ENCODE data around the gene ARFGEF3. TPM values are rescaled to one million over a fixed set of nuclear protein-coding genes. Genes with fewer than 3 reads are reported as not detected.

ARFGEF3 gene
- total RNA-seq, 3 donors from 2014 or later (not counting 1 experiment from before 2014, with no cell fraction given): 0.05 to 0.09 TPM; not detected in 1

- ATAC-seq: no peak
- no peak overlapping the region for H3K4me3 ChIP-seq (ENCODE audit: low read length)
Observed at GRCh38 chr6:138328210-138328609, 166.5 kb downstream of the ARFGEF3 start.

DNA sequence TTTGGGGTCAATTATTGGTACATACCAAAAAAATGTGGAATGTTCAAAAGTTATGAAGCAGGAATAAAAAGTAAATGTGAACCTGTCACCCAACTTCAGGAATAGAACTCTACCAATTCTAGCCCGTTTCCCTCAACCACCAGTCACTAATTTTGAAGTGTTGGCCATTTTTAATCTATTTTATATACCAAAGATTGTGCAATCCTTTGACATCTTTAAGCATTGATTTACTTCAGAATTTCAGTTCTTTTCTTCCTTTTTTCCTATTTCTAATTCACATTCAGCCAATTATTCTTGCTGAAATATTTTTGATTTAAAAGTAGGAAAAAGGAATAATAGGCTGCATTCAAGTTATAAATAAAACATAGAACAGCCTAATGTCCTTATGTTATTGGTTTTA lies 169.0 kb downstream of the ARFGEF3 start:
- H3K27ac ChIP-seq (ENCODE audit: low read length): no peak overlapping the region
- Mint-ChIP-seq H3K36me3 (no peaks in the 10 kb centered on the region), H3K4me1 (no peaks in the 10 kb centered on the region), H3K27me3 (ENCODE audit: low read depth in 2 of 2) (peaks cover 0 to 6% of the 10 kb centered on the region in 2 donors), H3K9me3 (no peaks in the 10 kb centered on the region), H3K27ac (no peak overlapping the region), H3K4me3 (no peak overlapping the region)
- TF ChIP-seq, protein P1, sequence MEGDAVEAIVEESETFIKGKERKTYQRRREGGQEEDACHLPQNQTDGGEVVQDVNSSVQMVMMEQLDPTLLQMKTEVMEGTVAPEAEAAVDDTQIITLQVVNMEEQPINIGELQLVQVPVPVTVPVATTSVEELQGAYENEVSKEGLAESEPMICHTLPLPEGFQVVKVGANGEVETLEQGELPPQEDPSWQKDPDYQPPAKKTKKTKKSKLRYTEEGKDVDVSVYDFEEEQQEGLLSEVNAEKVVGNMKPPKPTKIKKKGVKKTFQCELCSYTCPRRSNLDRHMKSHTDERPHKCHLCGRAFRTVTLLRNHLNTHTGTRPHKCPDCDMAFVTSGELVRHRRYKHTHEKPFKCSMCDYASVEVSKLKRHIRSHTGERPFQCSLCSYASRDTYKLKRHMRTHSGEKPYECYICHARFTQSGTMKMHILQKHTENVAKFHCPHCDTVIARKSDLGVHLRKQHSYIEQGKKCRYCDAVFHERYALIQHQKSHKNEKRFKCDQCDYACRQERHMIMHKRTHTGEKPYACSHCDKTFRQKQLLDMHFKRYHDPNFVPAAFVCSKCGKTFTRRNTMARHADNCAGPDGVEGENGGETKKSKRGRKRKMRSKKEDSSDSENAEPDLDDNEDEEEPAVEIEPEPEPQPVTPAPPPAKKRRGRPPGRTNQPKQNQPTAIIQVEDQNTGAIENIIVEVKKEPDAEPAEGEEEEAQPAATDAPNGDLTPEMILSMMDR (IDR thresholded peaks at IDR 0.05): no peak
- DNase-seq (no peak), ATAC-seq (no peak)
- H3K27me3 ChIP-seq (ENCODE audit: control insufficient read depth, insufficient read depth, low read length): no peaks in the 10 kb centered on the region
- H3K36me3 ChIP-seq (ENCODE audit: control insufficient read depth, insufficient read depth, low read length): no peaks in the 10 kb centered on the region
- intact Hi-C loops (cut with micrococcal nuclease): no loop called here
- no peaks in the 10 kb centered on the region for H3K4me1 ChIP-seq (ENCODE audit: control insufficient read depth, insufficient read depth, low read length)
- H3K9me3 ChIP-seq (ENCODE audit: control insufficient read depth, insufficient read depth, low read length): no peaks in the 10 kb centered on the region
- 90% methylated on average over 1 of the region's 1 CpG for WGBS (ENCODE audit: insufficient coverage)
- no peak overlapping the region for H3K4me3 ChIP-seq (ENCODE audit: low read length)

More at GRCh38 chr6:138328210-138328609, 166.5 kb downstream of the ARFGEF3 start:
- Histone ChIP-seq H3K36me3 (ENCODE audit: control insufficient read depth, insufficient read depth, low read length) (no peaks in the 10 kb centered on the region), H3K9me3 (ENCODE audit: control insufficient read depth, insufficient read depth, low read length) (no peaks in the 10 kb centered on the region), H3K4me1 (ENCODE audit: control insufficient read depth, insufficient read depth, low read length) (no peaks in the 10 kb centered on the region), H3K27me3 (ENCODE audit: control insufficient read depth, insufficient read depth, low read length) (no peaks in the 10 kb centered on the region), H3K27ac (ENCODE audit: low read length) (no peak overlapping the region)
- no peak overlapping the region for H3K27ac Mint-ChIP-seq
- H3K4me3 Mint-ChIP-seq: no peak overlapping the region
- H3K27me3 Mint-ChIP-seq (ENCODE audit: low read depth in 2 of 2): peaks cover 0 to 6% of the 10 kb centered on the region in 2 donors
- H3K36me3 Mint-ChIP-seq: no peaks in the 10 kb centered on the region
- H3K4me1 Mint-ChIP-seq: no peaks in the 10 kb centered on the region
- intact Hi-C loops (cut with micrococcal nuclease): no loop called here
- 68% methylated on average over 3 of the region's 3 CpGs for WGBS (ENCODE audit: insufficient coverage)
- TF ChIP-seq, protein P1 (IDR thresholded peaks at IDR 0.05): no peak
- DNase-seq: no peak
- H3K9me3 Mint-ChIP-seq: no peaks in the 10 kb centered on the region

DNA sequence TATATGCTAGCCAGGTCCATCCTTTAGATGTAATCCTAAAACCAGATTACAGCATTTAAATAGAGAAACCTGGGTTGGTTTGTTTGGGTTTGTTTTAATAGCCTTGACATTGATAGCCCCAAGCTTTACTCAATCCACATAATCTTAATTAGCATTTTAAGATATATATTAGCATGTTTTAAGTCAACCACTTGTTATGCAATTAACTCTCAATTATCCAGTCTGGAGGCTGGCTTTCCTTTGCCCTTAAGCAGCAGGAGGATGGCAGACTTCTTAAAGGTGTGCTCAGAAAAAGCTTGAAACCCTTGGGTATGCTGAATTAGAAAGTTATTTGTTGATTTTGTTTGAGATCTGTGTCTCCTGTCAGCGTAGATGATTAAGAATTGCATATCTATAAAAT lies 169.7 kb downstream of the ARFGEF3 start:
- H3K36me3 Mint-ChIP-seq: no peaks in the 10 kb centered on the region
- Histone ChIP-seq H3K4me3 (ENCODE audit: low read length) (no peak overlapping the region), H3K27ac (ENCODE audit: low read length) (no peak overlapping the region), H3K27me3 (ENCODE audit: control insufficient read depth, insufficient read depth, low read length) (no peaks in the 10 kb centered on the region), H3K4me1 (ENCODE audit: control insufficient read depth, insufficient read depth, low read length) (no peaks in the 10 kb centered on the region), H3K36me3 (ENCODE audit: control insufficient read depth, insufficient read depth, low read length) (no peaks in the 10 kb centered on the region), H3K9me3 (ENCODE audit: control insufficient read depth, insufficient read depth, low read length) (no peaks in the 10 kb centered on the region)
- intact Hi-C loops (cut with micrococcal nuclease): no loop called here
- H3K27me3 Mint-ChIP-seq (ENCODE audit: low read depth in 2 of 2): peaks cover 0 to 6% of the 10 kb centered on the region in 2 donors
- WGBS (ENCODE audit: insufficient coverage): no CpG with 5 or more reads among the region's 1 CpG
- H3K9me3 Mint-ChIP-seq: no peaks in the 10 kb centered on the region
- ATAC-seq (no peak), DNase-seq (no peak)
- no peak overlapping the region for H3K4me3 Mint-ChIP-seq
- H3K27ac Mint-ChIP-seq: no peak overlapping the region
- H3K4me1 Mint-ChIP-seq: no peaks in the 10 kb centered on the region
- TF ChIP-seq, protein P1 (IDR thresholded peaks at IDR 0.05): no peak

- Mint-ChIP-seq H3K4me1 (no peaks in the 10 kb centered on the region), H3K4me3 (no peak overlapping the region)
- H3K36me3 ChIP-seq (ENCODE audit: control insufficient read depth, insufficient read depth, low read length): no peaks in the 10 kb centered on the region
Observed at GRCh38 chr6:138331984-138332383, 170.2 kb downstream of the ARFGEF3 start.

More at GRCh38 chr6:138331984-138332383, 170.2 kb downstream of the ARFGEF3 start:
- no peaks in the 10 kb centered on the region for H3K27me3 ChIP-seq (ENCODE audit: control insufficient read depth, insufficient read depth, low read length)
- no peaks in the 10 kb centered on the region for H3K4me1 ChIP-seq (ENCODE audit: control insufficient read depth, insufficient read depth, low read length)
- no peaks in the 10 kb centered on the region for H3K36me3 Mint-ChIP-seq
- no peaks in the 10 kb centered on the region for H3K9me3 Mint-ChIP-seq
- ATAC-seq: no peak
- no peak overlapping the region for H3K4me3 ChIP-seq (ENCODE audit: low read length)
- TF ChIP-seq, protein P1 (IDR thresholded peaks at IDR 0.05): no peak
- no peak for DNase-seq
- no peak overlapping the region for H3K27ac Mint-ChIP-seq
- 88% methylated on average over 2 of the region's 2 CpGs for WGBS (ENCODE audit: insufficient coverage)
- peaks cover 0 to 6% of the 10 kb centered on the region in 2 donors for H3K27me3 Mint-ChIP-seq (ENCODE audit: low read depth in 2 of 2)
- intact Hi-C loops (cut with micrococcal nuclease): no loop called here
- H3K9me3 ChIP-seq (ENCODE audit: control insufficient read depth, insufficient read depth, low read length): no peaks in the 10 kb centered on the region
- H3K27ac ChIP-seq (ENCODE audit: low read length): no peak overlapping the region

Data from natural killer cell (primary cell).